NCI-H226 (cell line): ENCODE results near the gene DIS3L2.
A peak's percentile ranks its signal among the peaks of the same experiment; 100 is the strongest.
"Not testable (repeated sequence)": the region's sequence is repeated elsewhere in the genome, so short reads cannot be mapped to it uniquely, and the experiment has no call there.

Experiments used
- DNase-seq: peaks from one replicate; pipeline ENCODE4 v3.0.0-alpha.2; 2015

Gene DIS3L2

GRCh38 chr2:232353660-232354059, 392.1 kb downstream of the DIS3L2 start:
- no peak for DNase-seq

GRCh38 chr2:232354069-232354468, 392.6 kb downstream of the DIS3L2 start:
- DNase-seq: no peak

- DNase-seq: no peak
These were observed 400.1 kb downstream of the DIS3L2 start for GRCh38 chr2:232361646-232362045.

GRCh38 chr2:232362174-232362900, 400.8 kb downstream of the DIS3L2 start:
- DNase-seq: no peak

- not testable (repeated sequence) for DNase-seq
These were observed 401.7 kb downstream of the DIS3L2 start for GRCh38 chr2:232363064-232363783.

- DNase-seq: no peak
These were observed 402.5 kb downstream of the DIS3L2 start for GRCh38 chr2:232363784-232364615.

- not testable (repeated sequence) for DNase-seq
These were observed 403.5 kb downstream of the DIS3L2 start for GRCh38 chr2:232364806-232365594.

GRCh38 chr2:232365621-232366321, 404.3 kb downstream of the DIS3L2 start:
- DNase-seq: peak; percentile 98

GRCh38 chr2:232366461-232366860, 404.9 kb downstream of the DIS3L2 start:
- DNase-seq: not testable (repeated sequence)

- DNase-seq: no peak
These were observed 405.5 kb downstream of the DIS3L2 start for GRCh38 chr2:232367016-232367415.

- DNase-seq: no peak
These were observed 406.2 kb downstream of the DIS3L2 start for GRCh38 chr2:232367591-232368233.

GRCh38 chr2:232368311-232368731, 406.8 kb downstream of the DIS3L2 start:
- peak; percentile 76 for DNase-seq

GRCh38 chr2:232369126-232369951, 407.8 kb downstream of the DIS3L2 start:
- no peak for DNase-seq

GRCh38 chr2:232370007-232370406, 408.5 kb downstream of the DIS3L2 start:
- DNase-seq: not testable (repeated sequence)

- DNase-seq: peak; percentile 45
These were observed 411.0 kb downstream of the DIS3L2 start for GRCh38 chr2:232372231-232373208.

- peak; percentile 42 for DNase-seq
These were observed 412.8 kb downstream of the DIS3L2 start for GRCh38 chr2:232374356-232374755.

GRCh38 chr2:232375164-232375563, 413.7 kb downstream of the DIS3L2 start:
- peak; percentile 0 for DNase-seq

- DNase-seq: no peak
These were observed 414.7 kb downstream of the DIS3L2 start for GRCh38 chr2:232376260-232376659.

GRCh38 chr2:232376713-232377112, 415.2 kb downstream of the DIS3L2 start:
- DNase-seq: no peak
